Measurements from ENCODE around the gene SND1.

GRCh38 chr7:128076196-128076795 lies 424.3 kb downstream of the SND1 start:
- TF ChIP-seq POLR2A (IDR thresholded peaks at IDR 0.05) (no peak), CTCF (IDR thresholded peaks at IDR 0.05) (no peak)
